AG09319 (cell line): ENCODE measurements around the gene ITGAD.

Experiments used
- DNase-seq: peaks from one replicate; pipeline ENCODE4 v3.0.0-alpha.2; 2010; ENCODE audit warnings: low read depth; ENCODE audit errors: extremely low read depth
- CTCF ChIP-seq: IDR thresholded peaks from 2 replicates; pipeline ENCODE4 v1.5.1; 2011; ENCODE audit warnings: low read depth, mild to moderate bottlenecking, inconsistent platforms, low read length, moderate library complexity

The ITGAD gene

GRCh38 chr16:31371008-31371407 lies 22.1 kb upstream of the ITGAD start:
- no peak for DNase-seq
- TF ChIP-seq CTCF = no peak

GRCh38 chr16:31371619-31372484 lies 21.3 kb upstream of the ITGAD start:
- DNase-seq = no peak

GRCh38 chr16:31373235-31373634 lies 19.9 kb upstream of the ITGAD start:
- no peak for DNase-seq
- no peak for TF ChIP-seq CTCF

More at GRCh38 chr16:31371619-31372484, 21.3 kb upstream of the ITGAD start:
- no peak for TF ChIP-seq CTCF

GRCh38 chr16:31375231-31375630 lies 17.9 kb upstream of the ITGAD start:
- TF ChIP-seq CTCF = no peak

GRCh38 chr16:31376705-31377104 lies 16.4 kb upstream of the ITGAD start:
- DNase-seq = no peak

More at GRCh38 chr16:31375231-31375630, 17.9 kb upstream of the ITGAD start:
- DNase-seq = no peak

GRCh38 chr16:31377210-31377903 lies 15.8 kb upstream of the ITGAD start:
- DNase-seq = no peak
- no peak for TF ChIP-seq CTCF

More at GRCh38 chr16:31376705-31377104, 16.4 kb upstream of the ITGAD start:
- TF ChIP-seq CTCF = no peak

GRCh38 chr16:31380201-31380600 lies 12.9 kb upstream of the ITGAD start:
- no peak for TF ChIP-seq CTCF
- DNase-seq = no peak
